ENCODE results near the gene NFASC. TPM values are rescaled to one million over a fixed set of nuclear protein-coding genes. Genes with fewer than 3 reads are reported as not detected.

The NFASC gene
- total RNA-seq, 4 donors from 2014 or later: 10.3 to 18.4 (median 10.9) TPM

GRCh38 chr1:205003358-205004131 is 132.9 kb downstream of the NFASC start:
- ATAC-seq (ENCODE audit: low FRiP score): no peak
- no peak for DNase-seq (ENCODE audit: low spot score)
- TF ChIP-seq, protein P1, sequence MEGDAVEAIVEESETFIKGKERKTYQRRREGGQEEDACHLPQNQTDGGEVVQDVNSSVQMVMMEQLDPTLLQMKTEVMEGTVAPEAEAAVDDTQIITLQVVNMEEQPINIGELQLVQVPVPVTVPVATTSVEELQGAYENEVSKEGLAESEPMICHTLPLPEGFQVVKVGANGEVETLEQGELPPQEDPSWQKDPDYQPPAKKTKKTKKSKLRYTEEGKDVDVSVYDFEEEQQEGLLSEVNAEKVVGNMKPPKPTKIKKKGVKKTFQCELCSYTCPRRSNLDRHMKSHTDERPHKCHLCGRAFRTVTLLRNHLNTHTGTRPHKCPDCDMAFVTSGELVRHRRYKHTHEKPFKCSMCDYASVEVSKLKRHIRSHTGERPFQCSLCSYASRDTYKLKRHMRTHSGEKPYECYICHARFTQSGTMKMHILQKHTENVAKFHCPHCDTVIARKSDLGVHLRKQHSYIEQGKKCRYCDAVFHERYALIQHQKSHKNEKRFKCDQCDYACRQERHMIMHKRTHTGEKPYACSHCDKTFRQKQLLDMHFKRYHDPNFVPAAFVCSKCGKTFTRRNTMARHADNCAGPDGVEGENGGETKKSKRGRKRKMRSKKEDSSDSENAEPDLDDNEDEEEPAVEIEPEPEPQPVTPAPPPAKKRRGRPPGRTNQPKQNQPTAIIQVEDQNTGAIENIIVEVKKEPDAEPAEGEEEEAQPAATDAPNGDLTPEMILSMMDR (IDR thresholded peaks at IDR 0.05): no peak

DNA sequence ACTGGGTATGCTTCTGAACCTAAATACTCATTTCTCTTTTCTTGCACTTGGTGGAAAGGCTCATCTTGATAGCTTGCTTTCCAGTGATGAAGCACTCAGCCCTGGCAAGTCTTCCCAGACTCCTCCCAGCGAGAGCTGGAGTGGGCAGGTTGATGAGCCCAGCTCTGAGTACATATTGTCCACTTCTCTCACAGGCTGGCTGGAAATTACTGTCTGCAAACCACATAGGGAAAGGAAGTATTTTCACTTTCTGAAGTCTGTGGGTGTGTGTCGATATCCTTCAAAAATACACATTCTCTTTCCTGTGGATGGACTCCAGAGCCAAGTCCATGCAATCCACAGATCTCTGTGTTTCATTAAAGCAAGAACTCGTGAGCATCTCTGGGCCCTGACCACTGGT is 133.7 kb downstream of the NFASC start:
- ATAC-seq (ENCODE audit: low FRiP score) (no peak), DNase-seq (ENCODE audit: low spot score) (no peak)
- TF ChIP-seq, protein P1 (IDR thresholded peaks at IDR 0.05): no peak

DNA sequence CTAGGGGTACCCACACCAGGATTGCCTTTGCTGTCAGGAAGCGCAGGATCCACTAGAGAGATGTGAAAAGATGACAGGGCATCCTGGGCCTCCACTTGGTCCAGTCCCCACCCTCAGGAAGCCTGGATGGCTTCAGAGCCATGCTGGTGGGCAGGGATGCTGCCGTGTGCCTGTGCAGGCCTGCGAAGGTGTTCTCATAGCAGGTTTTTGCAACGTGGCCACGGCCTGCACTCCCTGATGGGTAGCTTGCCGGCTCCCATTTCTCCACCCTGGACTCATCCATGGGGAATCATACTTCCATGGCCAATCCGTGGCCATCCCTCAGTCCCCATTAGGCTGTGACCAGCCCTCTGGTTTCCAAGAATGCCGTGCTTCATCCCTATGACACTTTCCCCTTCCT is 138.2 kb downstream of the NFASC start:
- ATAC-seq (ENCODE audit: low FRiP score): no peak
- TF ChIP-seq, protein P1 (IDR thresholded peaks at IDR 0.05): no peak
- no peak for DNase-seq (ENCODE audit: low spot score)

DNA sequence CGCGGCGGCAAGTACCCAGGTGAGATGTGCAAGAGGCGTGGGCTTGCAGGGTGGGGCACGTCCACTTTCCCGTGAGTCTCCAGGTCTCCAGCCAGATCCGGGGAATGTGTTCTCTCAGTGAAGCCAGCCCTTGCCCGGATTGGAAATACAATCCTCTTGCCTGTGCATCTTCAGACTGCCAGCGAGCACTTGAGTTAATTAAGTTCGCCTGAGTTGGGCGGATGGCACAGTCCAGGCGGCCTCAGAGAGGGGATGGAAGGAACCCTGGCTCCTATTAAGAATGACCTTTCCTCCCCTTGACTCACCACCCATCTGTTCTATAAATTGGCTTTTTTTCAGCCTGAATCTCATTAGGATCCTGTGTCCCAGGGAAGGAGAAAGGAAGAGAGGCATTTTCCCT is 139.0 kb downstream of the NFASC start:
- DNase-seq (ENCODE audit: low spot score): no peak
- TF ChIP-seq, protein P1 (IDR thresholded peaks at IDR 0.05): no peak
- ATAC-seq (ENCODE audit: low FRiP score): no peak

- no peak for ATAC-seq (ENCODE audit: low FRiP score)
- TF ChIP-seq, protein P1 (IDR thresholded peaks at IDR 0.05): no peak
- no peak for DNase-seq (ENCODE audit: low spot score)
Observed at GRCh38 chr1:205012391-205013140, 141.9 kb downstream of the NFASC start.

DNA sequence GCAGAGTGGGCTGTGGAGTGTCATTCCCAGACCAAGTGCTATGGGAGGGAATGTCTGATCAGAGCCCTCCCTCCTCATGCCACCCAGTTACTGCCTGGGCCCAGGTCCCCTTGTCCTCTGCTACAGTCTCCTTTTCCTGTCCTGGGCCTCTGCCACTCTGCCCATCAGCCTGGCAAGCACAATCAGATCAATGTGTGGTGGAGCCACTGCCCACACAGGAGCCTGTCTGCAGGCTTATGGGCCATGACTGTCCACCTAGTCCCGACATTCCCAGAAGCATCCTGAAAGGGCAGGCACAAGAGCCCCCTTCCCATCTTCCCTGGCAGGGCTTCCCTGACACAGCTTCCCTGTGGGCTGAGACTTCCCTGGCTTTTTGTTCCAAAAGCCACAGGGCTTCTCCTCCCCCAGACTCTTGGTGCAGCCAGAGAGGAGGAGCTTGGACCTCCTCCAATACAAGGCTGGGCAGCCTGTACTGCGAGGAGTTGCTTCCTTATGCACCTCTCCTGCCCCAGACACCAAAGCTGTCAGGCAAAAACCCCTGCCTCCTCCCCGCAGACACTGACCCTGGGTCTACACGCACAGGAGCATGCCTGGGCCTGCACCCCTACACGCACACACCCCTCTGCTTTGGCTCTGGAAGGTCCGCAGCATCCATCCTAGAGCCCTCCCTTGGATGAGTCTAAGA is 143.2 kb downstream of the NFASC start:
- TF ChIP-seq, protein P1 (IDR thresholded peaks at IDR 0.05): no peak
- no peak for DNase-seq (ENCODE audit: low spot score)
- peak; percentile 56 for ATAC-seq (ENCODE audit: low FRiP score)
